Germinal center (tissue), 1 donor: ENCODE results near the gene RLF.
"Not testable (repeated sequence)": the region's sequence is repeated elsewhere in the genome, so short reads cannot be mapped to it uniquely, and the experiment has no call there.

Source experiments
- DNase-seq: peaks from one replicate; pipeline ENCODE4 v3.0.0; 2012; ENCODE audit warnings: mixed read lengths, low spot score

Gene RLF

DNA sequence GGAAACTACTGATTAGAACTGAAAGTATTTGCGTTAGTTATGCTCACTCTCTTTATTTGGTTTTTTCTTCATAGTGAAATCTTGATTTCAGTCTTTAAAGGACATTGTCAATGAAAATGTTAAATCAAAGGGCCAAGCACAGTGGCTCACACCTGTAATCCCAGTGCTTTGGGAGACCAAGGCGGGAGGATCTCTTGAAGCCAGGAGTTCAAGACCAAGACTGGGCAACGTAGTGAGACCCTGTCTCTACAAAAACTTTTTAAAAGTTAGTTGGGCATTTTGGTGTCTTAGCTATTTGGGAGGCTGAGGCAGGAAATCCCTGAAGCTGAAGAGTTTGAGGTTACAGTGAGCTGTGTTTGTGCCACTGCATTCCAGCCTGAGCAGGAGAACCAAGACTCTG, 13.6 kb downstream of the RLF start:
- DNase-seq: no peak

DNA sequence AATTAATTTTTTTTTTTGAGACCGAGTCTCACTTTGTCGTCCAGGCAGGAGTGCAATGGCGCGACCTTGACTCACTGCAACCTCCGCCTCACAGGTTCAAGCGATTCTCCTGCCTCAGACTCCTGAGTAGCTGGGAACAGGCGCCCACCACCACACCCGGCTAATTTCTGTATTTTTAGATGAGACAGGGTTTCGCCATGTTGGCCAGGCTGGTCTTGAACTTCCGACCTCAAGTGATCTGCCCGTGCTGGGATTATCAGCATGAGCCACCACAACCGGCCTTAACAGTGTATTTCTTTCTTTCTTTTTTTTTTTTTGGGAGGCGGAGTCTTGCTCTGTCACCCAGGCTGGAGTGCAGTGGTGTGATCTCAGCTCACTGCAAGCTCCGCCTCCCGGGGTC, 15.8 kb downstream of the RLF start:
- DNase-seq: not testable (repeated sequence)

DNA sequence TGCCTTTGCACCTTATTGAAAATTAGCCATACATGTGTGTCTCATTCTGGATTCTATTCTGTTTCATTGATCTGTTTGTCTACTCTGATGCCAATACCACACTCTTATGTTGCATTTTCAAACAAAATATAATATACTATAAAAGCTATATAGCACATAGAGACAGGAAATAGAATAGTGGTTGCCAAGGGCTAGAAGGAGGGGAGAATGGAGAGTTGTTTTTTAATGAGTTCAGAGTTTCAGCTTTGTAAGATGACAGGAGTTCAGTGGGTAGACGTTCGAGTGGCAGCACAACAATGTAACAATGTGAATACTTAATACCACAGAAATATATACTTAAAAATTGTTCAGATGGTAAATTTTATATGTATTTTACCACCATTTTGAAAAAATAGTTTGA, 17.0 kb downstream of the RLF start:
- DNase-seq: no peak

DNA sequence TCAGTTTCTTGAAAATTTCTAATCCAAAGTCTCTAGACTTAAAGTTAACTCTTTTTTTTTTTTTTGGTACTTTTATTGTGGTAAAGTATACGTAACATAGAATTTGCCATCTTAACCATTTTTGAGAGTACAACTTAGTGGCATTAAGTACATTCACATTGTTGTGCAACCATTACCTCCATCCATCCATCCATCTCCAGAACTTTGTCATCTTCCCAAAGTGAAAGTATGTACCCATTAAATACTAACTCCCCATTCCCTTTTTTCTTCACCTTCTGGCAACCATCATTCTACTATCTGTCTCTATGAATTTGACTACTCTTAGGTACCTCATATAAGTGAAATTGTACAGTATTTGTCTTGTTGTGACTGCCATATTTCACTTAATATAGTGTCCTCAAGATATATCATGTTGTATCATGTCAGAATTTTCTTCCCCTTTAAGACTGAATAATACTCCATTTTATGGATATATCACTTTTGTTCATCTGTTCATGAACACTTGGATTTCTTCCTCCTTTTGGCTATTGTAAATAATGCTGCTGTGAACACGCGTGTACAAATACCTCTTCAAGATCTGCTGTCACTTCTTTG, 18.4 kb downstream of the RLF start:
- DNase-seq: no peak

DNA sequence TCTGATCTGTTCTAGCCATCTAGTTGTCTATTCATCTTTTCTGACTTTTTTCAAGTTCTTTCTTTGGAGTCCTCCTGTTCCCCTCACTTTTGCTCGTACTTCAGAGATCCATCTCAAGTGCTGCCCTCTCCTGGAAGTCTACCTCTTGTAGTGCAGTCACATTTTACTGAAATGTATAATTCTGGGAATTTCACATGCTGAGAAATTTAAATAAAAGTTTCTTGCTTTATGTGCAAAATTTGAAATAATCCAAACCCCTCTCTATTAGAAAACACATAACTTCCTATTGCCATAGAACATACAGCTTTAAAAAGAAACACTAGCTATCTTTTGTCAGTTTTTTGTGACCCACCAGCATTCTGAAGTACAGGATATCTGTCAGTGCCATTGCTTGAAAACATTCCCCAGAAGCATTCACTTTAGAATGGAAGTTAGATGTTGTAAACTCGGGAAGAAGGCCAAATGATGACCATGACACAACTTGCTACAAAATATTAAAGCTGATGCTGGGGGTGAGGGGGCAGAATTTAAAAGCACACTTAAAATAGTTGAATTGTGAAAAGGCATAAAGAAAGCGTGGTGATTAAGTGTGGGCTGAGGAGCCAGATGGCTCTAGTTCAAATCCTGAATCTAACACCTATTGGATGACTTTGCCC, 22.0 kb downstream of the RLF start:
- DNase-seq: no peak

DNA sequence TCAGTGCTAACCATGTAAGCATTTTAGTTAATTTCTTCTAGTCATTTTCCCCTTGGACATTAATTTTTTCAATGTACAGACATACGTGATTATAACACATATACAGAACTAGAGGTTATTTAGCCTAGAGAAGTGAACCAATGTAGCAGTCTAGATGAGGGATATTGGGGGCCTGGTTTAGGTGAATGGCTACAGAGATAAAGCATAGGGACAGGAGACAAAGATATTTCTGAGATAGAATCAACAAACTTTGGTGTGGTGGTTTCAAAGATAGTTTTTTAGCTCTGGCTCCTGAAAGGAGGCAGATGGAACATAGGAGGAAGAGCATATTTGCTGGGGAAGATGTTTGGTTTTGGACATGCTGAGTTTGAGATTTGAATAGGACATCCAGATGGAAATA, 23.0 kb downstream of the RLF start:
- DNase-seq: no peak

DNA sequence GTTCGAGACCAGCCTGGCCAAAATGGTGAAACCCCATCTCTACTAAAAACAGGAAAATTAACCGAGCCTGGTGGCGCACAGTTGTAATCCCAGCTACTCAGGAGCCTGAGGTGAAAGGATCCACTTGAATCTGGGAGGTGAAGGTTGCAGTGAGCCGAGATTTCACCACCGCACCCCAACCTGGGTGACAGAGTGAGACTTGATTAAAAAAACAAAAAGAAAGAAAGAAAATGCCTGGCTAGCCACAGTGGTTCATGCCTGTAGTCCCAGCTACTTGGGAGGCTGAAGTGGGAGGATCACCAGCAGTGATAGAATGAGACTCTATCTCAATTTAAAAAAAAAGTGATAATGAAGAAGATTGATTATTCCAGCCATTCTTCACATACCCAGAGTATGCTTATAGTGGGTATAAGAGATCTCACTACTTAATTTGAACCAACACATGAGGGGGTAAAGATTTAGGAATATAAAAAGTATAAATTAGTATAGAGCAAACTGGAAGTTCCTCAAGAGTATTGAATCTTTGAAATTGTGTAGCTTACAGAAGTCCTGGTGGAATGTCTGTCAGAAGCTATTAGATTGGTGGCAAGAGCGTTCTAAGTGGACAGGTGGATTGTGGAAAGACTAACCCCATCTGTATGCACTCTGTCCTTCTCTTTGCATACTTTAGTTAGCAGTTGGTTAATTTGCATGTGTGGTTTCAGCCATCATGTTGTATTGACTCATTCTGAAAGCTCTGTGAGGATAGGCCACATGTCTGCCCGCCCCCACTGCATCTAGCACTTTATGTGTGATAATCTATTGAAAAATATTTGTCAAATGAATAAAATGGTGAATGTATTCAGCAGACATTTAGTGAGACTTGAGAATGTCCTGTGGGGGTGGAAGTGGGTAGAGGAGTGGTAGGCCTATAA, 25.0 kb downstream of the RLF start:
- peak; percentile 57 for DNase-seq

DNA sequence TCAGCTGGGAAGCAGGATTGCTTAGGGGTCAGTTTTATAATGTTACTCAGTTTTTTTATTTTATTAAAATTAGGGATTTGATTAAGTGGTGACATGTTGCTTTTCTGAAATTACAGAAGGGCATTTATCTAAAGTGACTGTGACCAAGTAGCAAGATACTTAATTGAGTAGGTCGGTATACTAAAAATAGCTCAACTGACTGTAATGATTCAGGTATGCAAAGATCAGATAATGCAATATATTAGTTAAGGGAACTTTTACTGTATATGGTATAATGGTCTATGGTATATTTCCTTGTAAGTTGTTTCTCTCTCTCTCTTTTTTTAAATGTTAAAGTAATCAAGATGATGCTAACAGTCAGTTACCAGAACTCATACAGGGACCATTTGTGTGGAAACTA, 26.2 kb downstream of the RLF start:
- DNase-seq: no peak

DNA sequence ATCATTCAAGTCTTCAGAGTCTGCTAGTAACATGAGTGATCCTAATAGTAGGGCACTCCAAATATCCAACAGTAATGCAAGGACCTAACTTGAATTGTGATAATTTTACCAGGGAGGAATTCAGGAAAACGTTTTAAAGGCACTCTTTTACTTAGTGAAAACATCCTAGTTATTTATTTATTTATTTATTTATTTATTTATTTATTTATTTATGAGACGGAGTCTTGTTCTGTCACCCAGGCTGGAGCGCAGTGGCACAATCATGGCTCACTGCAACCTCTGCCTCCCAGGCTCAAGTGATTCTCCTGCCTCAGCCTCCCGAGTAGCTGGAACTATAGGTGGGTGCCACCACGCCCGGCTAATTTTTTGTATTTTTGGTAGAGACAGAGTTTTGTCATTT, 33.5 kb downstream of the RLF start:
- DNase-seq: not testable (repeated sequence)

DNA sequence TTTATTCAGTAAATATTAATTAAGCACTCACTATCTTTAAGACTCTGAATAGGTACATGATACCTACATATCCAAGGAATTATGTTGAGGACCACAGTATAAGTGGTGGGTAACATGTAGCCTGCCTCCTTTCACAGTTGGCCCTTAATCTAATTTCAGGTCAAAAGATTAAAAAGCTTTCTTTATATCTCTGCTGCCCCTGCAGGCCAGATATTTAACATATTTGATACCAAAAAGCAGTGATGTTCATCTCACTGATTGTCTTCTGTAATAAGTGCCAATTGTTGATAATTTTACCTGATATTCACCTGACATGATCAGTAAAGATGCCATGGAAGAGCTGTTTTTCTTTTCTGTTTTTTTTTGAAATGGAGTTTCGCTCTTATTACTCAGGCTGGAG, 36.5 kb downstream of the RLF start:
- peak; percentile 18 for DNase-seq

DNA sequence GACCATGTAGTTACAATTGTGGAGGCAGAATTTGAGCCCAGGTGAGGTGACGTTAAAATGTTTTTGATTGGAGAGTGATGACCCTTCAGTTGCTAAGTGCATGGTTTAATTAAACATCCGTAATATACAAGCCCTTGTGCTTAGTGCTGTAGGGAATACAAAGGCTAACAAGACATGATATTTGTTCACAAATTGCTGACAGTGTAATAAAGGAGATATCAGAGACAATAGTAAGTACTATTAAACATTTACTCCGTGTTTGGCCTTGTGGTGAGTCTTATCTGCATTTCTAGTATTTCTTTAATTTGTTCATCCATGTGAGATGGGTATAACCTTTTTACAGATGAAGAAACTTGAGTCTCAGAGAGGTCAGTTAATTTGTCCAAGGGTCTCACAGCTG, 37.9 kb downstream of the RLF start:
- DNase-seq: no peak

DNA sequence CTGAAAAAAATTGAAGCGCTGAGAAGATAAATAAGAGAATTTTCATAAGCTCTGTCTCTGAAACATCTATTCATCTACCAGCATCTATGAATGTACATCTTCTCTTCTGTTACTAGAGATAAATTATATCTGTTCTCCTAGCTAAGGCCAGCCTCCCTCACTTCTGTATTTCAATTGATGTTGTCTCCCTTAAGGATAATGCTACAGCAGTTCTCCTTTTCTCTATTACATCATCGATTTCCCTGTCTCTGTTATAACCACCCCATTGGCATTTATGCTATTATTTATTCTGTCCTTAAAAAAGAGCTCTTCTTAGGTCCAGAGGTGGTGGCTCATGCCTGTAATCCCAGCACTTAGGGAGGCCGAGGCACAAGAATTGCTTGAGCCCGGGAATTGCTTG, 43.7 kb downstream of the RLF start:
- no peak for DNase-seq

DNA sequence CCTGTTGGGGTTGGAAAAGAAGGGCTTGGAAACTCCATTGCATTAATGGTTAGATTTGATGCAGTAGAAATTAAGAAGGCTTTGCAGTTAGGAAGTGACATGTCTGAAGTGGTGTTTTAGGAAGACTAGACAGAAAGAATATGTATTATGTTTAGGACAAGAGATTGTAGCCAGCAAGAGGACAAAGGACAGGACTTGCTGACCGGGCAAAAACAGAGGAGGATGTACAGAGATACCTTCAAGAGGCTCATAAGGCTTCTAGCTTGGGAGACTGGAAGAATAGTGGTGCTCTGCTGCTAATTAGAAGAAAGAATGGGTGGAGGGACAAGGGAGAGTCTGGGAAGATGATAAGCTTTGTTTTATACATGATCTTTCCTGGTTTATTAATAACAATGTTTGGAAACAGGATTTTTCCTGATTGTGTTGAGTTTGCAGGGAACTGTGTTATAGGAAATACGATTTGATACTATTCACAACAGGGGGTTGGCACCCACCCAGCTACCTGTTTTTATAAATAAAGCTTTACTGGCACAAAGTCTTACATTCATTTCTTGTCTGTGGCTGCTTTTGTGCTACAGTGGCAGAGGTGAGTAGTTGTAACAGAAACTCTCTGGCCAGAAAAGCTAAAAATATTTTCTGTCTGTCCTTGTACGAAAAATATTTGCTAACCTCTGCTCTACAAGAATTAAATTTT, 49.5 kb downstream of the RLF start:
- DNase-seq: no peak

DNA sequence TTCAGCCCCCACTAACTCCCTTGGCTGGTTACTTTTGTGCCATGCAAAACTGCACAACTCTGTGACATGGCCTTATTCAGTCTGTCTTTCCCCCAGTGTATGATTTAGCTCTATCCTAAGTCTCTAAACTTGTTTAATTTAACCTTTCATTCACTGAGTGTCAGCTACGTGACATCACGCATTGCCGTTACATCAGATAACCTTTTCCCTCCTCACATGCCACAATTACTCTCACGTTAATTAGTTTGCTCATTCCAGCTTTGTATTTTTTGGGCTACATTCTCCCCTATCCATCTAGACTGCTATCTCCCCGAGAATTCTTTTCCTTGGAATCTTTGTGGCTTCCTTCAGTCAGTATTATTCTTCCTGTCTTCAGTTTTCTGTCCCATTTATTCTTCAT, 57.1 kb downstream of the RLF start:
- no peak for DNase-seq

DNA sequence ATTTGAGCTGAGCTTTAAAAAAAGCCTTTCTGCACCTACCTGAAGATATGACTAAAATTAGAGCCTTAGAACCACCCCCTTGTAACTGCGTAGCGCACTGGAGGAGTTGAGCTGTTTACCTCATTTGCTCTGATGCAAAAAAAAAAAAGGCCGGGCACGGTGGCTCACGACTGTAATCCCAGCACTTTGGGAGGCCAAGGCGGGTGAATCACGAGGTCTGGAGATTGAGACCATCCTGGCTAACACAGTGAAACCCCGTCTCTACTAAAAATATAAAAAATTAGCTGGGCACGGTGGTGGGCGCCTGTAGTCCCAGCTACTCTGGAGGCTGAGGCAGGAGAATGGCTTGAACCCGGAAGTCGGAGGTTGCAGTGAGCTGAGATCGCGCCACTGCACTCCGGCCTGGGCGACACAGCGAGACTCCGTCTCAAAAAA, 60.3 kb downstream of the RLF start:
- DNase-seq: not testable (repeated sequence)

DNA sequence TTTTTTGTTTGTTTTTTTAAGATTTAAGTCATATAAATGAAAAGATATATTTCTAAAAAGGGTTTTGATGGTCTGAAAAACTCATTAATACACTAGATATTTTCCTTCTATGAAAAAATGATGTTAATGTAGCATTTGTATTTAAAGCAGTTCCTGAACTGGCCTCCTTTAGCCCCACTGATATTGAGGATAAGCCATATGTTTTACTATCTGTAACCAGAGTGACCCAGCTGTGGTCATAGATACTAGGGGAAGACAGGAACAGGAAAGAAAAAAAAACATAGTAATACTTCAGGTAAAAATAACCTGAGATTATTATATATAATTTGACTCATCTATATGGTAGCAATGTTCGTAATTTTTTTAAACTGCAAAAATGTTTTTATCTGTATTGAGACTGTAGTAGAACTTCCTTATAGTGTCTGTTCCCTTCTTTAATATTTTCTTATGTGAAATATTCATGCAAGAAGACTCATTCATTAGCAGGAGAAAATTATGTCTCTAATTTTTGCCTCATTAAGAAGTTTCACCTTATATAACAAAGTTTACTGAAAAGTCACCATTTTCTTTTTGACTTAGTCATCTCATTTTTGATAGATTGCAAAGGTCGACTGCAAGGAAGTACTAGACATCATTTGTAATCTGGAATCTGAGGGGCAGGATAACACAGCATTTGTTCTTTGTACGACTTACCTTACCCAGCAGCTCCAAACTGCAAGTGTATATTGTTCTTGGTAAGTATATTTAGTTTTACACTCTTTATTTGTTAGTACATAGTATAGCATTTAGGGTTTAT, 61.0 kb downstream of the RLF start:
- DNase-seq: no peak

DNA sequence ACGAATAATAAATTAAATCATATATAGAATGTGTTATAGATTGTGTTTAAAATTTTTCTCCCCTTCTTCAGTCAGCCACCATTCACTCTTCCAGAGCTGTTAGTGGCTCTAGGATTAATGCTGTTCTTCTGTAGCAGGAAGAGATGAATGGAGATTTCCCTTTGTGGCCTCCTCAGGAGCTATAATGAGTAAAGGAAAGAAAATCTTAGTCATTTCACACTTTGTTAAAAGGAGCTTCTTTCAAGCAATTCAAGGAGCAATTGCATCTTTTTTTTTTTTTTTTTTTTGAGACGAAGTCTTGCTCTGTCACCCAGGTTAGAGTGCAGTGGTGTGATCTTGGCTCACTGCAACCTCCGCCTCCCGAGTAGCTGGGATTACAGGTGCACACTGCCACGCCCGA, 62.9 kb downstream of the RLF start:
- no peak for DNase-seq

DNA sequence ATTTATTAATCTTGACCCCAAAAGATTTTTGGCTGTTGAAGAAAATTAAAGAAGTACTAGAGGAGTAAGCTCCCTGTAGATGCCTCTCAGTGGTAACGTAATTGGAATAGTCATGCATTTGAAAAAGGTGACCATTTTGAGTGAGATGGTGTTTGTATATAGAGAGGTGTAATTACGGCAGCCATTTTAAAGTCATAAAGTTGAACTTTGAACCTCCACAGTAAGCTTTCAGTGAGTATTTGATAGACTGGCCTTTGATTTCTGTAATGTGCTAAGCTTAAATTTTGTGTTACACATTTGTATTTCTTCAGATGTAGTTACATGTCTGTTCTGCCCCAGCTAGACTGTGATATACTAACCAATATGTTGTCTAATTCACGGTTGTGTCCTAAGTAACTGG, 65.0 kb downstream of the RLF start:
- no peak for DNase-seq

DNA sequence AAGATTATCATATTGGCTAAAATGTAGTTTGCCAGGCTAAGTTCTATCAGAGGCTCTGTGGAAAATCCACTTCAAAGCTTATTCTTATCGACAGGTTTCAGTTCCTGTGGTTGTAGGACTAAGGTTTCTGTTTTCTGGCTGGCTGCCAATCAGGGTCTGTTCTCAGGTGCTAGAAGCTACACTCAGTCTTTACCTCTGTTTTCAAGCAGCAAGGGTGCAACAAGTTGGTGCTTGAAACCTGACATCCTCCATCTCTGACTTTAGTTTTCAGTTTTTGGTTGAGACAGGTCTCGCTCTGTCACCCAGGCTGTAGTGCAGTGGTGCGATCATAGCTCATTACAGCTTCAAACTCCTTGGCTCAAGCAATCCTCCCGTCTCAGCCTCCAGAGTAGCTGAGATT, 71.3 kb downstream of the RLF start:
- DNase-seq: peak; percentile 25

DNA sequence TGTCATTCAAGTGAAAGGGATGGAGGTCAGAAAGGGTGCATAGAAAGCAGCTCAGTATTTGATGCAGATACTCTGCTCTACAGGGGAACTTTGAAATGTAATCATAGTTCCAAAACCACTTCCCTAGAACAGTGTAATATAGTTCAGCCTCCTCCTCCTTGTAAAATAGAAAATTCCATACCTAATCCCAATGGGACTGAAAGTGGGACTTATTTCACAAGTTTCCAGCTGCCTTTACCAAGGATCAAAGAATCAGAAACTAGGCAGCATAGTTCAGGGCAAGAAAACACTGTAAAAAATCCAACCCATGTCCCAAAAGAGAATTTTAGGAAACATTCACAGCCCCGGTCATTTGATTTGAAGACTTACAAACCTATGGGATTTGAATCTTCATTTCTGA, 78.4 kb downstream of the RLF start:
- no peak for DNase-seq

DNA sequence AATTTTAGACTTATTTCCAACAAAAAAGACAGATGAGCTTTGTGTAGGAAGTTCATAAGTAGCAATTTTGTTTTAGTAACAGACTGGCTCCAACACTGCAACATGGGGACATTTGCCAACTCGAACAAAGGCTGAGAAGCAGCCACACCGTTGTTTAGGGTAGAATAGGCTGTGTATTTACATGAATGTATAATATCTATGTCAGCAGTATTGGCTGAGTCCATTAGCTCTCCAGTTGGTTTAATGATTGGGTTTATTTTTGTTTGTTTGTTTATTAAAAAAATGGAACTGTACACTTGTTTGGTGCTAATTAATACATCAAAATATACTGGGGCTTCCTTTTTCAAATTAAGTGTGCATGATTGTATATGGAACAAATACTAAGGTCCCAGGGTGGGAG, 79.2 kb downstream of the RLF start:
- DNase-seq: no peak

DNA sequence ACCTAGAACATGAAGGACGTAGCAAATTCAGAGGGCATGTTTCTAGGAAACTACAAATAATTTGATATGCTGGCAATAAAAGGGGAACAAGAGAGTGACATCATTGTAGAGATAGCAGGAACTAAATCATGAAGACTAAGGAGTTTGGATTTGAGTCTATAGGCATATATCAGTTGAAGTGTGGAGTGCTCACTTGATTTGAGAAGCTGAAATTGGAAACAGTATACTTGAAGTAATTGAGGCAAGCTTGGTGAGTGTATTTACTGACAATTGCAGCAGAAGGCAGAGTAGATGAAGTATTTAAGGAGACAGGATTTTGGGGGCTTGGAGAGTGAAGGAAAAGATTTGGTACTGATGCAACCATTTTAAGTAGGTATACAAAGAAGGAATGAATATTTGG, 80.2 kb downstream of the RLF start:
- no peak for DNase-seq
